OCI-LY7 (cell line): Measurements from ENCODE around the gene PPP1R12C.

Source experiments
- CTCF ChIP-seq: fragments of 200-600 bp; sonication (generic); conservative IDR thresholded peaks from 2 replicates; pipeline ENCODE4 v1.5.1; 2014; ENCODE audit warnings: mild to moderate bottlenecking, antibody characterized with exemption, low read length, moderate library complexity, mixed read lengths
- EZH2phosphoT487 ChIP-seq: fragments of 200-600 bp; sonication (generic); IDR thresholded peaks from 2 replicates; pipeline ENCODE4 v1.6.1; 2018; ENCODE audit warnings: low read depth, borderline replicate concordance, mild to moderate bottlenecking, mixed run types, antibody characterized with exemption, low read length, moderate library complexity, mixed read lengths

- TF ChIP-seq CTCF (no peak), EZH2phosphoT487 (no peak)
Measured at GRCh38 chr19:55090564-55090963, 26.9 kb downstream of the PPP1R12C start.
